ENCODE data around the gene PCDH8.

The PCDH8 gene

GRCh38 chr13:52851137-52851962 is 2.9 kb upstream of the PCDH8 start:
- POLR2A ChIA-PET (ENCODE audit: low non-redundant PET), result no interaction called here

GRCh38 chr13:52850396-52851136 is 2.1 kb upstream of the PCDH8 start:
- POLR2A ChIA-PET (ENCODE audit: low non-redundant PET), result no interaction called here
- CTCF ChIA-PET, result interaction anchor here (0.7 to 1.4 kb wide), 3 partner anchors 41 to 117 kb away, joined by 3 to 15 read pairs (median 3); no protein-coding TSS in a partner anchor
- DNase-seq (ENCODE audit: low spot score), result peak; percentile 74
- peak overlapping the region; percentile 84 for H3K27ac ChIP-seq
- TF ChIP-seq CTCF (conservative IDR thresholded peaks at IDR 0.05; ENCODE audit: low read depth), result no peak

More at GRCh38 chr13:52851137-52851962, 2.9 kb upstream of the PCDH8 start:
- H3K27ac ChIP-seq, result peak overlapping the region; percentile 84
- CTCF ChIA-PET, result interaction anchor here (0.7 to 1.4 kb wide), 4 partner anchors 9 to 117 kb away, joined by 3 to 15 read pairs (median 3); no protein-coding TSS in a partner anchor
- TF ChIP-seq CTCF (conservative IDR thresholded peaks at IDR 0.05; ENCODE audit: low read depth), result no peak
- DNase-seq (ENCODE audit: low spot score), result peak; percentile 34

- CTCF ChIA-PET, result no interaction called here
Measured at GRCh38 chr13:52850072-52850395, 1.6 kb upstream of the PCDH8 start.

GRCh38 chr13:52849291-52850071 is 1.0 kb upstream of the PCDH8 start:
- no peak for TF ChIP-seq CTCF (conservative IDR thresholded peaks at IDR 0.05; ENCODE audit: low read depth)
- ChIA-PET POLR2A (ENCODE audit: low non-redundant PET) (no interaction called here), CTCF (interaction anchor here (1.5 kb wide), 1 partner anchor 119 kb away, joined by 8 read pairs; no protein-coding TSS in a partner anchor)
- H3K27ac ChIP-seq, result no peak overlapping the region
- DNase-seq (ENCODE audit: low spot score), result no peak

More at GRCh38 chr13:52850072-52850395, 1.6 kb upstream of the PCDH8 start:
- POLR2A ChIA-PET (ENCODE audit: low non-redundant PET), result no interaction called here
- no peak for TF ChIP-seq CTCF (conservative IDR thresholded peaks at IDR 0.05; ENCODE audit: low read depth)
- H3K27ac ChIP-seq, result no peak overlapping the region
- DNase-seq (ENCODE audit: low spot score), result no peak

GRCh38 chr13:52847682-52848432 is 583 bp downstream of the PCDH8 start:
- no peak for DNase-seq (ENCODE audit: low spot score)
- no peak overlapping the region for H3K27ac ChIP-seq
- CTCF ChIA-PET, result interaction anchor here (0.6 to 2.4 kb wide), 6 partner anchors 83 to 354 kb away, joined by 3 to 15 read pairs (median 6); no protein-coding TSS in a partner anchor
- TF ChIP-seq CTCF (conservative IDR thresholded peaks at IDR 0.05; ENCODE audit: low read depth), result no peak
- POLR2A ChIA-PET (ENCODE audit: low non-redundant PET), result no interaction called here

Measured in RWPE1 (cell line).